HG03457 (cell line): Measurements from ENCODE around the gene BRK1.
"Not testable (repeated sequence)": the region's sequence is repeated elsewhere in the genome, so short reads cannot be mapped to it uniquely, and the experiment has no call there.

Experiments used
- ATAC-seq: cut with Tn5 transposase; IDR thresholded peaks from one replicate; pipeline ENCODE4 v1.9.1; 2021; ENCODE audit warnings: moderate number of reproducible peaks; ENCODE audit not compliant: unreplicated experiment

BRK1 gene

DNA sequence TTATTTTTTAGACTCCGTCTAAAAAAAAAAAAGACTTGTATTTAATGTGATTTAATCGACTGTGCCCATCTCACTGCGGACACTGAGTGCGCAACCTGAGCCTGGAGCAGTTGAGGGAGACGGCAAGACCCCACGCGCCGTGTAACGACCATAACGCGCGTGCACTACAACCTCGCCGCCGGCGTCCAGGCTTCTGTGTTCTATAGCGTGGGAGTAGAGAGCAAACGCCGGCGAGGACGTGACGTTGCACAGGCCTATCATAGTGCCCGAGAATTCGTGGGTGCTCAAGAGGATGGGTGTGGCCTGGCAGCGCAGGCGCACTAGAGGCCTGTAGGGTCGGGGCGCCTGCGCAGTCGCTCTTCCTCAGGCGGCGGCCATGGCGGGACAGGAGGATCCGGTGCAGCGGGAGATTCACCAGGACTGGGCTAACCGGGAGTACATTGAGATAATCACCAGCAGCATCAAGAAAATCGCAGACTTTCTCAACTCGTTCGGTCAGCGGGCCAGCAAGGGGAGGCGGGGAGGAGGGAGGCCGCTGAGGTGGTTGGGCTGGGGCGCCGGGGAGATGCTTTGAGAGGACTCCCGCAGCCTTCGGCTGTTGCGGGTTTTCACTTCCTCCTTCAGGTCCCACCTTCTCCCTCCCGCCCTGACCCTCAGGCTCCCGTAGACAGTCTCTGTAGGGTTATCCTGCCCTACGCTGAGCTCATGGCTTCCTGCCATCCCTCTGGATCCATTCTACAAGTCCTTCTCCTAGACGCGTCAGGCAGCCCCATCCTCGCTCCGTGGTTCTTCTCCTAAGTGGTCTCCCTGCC lies at the start of gene BRK1:
Gene BRK1 (plus strand): TSS at position 350 of the 812 bp plus-strand sequence. CDS start 27 bp downstream, at position 377.
- ATAC-seq = peak; percentile 83

DNA sequence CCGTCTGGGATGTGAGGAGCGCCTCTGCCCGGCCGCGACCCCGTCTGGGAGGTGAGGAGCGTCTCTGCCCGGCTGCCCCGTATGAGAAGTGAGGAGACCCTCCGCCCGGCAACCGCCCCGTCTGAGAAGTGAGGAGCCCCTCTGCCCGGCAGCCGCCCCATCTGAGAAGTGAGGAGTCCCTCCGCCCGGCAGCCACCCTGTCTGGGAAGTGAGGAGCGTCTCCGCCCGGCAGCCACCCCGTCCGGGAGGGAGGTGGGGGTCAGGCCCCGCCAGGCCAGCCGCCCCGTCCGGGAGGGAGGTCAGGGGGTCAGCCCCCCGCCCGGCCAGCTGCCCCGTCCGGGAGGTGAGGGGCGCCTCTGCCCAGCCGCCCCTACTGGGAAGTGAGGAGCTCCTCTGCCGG lies 45.4 kb upstream of the BRK1 start:
- ATAC-seq = not testable (repeated sequence)

- no peak for ATAC-seq
Measured at GRCh38 chr3:10074666-10075065, 40.8 kb upstream of the BRK1 start.

- ATAC-seq = no peak
Measured at GRCh38 chr3:10081871-10082270, 33.6 kb upstream of the BRK1 start.

DNA sequence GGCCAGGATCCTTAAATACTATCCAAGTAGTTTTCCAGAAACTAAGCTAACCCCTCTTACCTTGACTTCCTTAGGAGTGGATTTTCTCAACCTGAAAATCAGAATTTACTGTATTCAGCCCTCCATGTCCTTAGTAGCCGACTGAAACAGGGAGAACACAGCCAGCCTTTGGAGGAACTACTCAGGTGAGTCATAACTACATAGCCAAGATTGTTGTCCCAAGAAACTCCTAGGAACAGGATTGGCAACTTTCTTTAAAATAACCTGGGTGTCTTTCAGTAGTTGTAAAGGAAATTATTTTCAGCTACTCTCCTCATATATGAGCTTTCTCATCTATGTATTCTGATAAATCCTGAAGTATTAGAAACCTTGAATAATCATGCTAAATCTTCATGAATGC lies 29.7 kb upstream of the BRK1 start:
- ATAC-seq = no peak

GRCh38 chr3:10088256-10088655 lies 27.2 kb upstream of the BRK1 start:
- ATAC-seq = no peak

DNA sequence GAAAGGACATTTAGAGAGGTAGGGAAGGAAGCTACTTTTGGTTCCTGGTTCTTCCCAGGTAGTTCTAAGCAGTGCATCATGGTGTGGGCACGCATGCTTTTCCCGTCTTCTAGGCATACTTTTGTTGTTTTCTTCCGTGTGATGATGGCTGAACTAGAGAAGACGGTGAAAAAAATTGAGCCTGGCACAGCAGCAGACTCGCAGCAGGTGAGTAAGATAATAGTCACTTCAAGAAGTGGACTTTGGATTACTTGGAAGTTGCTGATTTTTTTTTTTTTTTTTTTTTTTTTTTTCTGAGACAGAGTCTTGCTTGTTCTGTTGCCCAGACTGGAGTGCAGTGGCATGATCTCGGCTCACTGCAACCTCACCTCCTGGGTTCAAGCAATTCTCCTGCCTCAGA lies 25.3 kb upstream of the BRK1 start:
- no peak for ATAC-seq

DNA sequence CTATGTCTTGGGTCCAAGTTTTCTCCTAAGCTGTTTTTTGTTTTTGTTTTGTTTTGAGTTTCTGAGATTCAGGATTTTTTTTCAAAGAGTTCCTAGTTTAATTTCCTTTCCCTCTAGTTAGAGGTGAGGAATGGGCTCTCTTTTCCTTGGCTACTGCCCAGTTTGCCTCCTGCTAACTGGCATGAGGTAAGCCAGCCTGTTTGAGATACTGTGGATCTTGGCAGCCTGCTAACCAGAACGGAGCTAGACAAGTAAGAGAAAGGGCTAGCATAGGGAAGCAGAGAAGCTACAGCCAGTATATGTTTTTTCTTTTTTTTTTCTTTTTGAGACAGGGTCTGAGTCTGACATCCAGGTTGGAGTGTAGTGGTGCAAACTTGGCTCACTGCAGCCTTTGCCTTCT lies 24.7 kb upstream of the BRK1 start:
- not testable (repeated sequence) for ATAC-seq

DNA sequence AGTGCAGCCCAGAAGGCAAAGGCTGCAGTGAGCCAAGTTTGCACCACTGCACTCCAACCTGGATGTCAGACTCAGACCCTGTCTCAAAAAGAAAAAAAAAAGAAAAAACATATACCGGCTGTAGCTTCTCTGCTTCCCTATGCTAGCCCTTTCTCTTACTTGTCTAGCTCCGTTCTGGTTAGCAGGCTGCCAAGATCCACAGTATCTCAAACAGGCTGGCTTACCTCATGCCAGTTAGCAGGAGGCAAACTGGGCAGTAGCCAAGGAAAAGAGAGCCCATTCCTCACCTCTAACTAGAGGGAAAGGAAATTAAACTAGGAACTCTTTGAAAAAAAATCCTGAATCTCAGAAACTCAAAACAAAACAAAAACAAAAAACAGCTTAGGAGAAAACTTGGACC lies 24.1 kb upstream of the BRK1 start:
- ATAC-seq = not testable (repeated sequence)

- no peak for ATAC-seq
Measured at GRCh38 chr3:10093678-10094077, 21.8 kb upstream of the BRK1 start.

- ATAC-seq = no peak
Measured at GRCh38 chr3:10099041-10099440, 16.4 kb upstream of the BRK1 start.

GRCh38 chr3:10106919-10107318 lies 8.6 kb upstream of the BRK1 start:
- no peak for ATAC-seq

DNA sequence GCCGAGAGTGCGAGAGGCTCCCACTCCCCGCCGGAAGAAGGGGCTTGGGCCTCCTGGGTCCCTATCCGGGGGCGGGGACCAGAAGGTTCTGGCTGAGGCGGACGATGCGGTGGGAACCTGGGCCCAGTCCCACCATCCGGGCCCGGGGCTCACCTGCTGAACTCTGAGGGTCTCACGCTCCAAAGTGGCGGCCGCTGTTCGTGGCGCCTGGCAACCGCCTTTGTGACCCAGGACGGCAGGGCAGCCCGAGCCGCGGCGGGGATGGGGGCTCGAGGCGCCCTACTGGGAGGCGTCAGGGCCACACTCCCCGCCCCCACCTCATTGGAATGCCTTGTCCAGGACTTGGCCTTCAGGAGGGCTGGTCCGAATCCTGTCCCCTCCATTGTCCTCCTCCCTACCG lies 7.4 kb upstream of the BRK1 start, which contains the start of gene FANCD2OS:
Gene FANCD2OS (minus strand): TSS at position 165 of the 400 bp plus-strand sequence. CDS start 3,481 bp downstream, outside the sequence.
- ATAC-seq = no peak

- ATAC-seq = peak; percentile 17
Measured at GRCh38 chr3:10116138-10116460, 624 bp downstream of the BRK1 start.

GRCh38 chr3:10116928-10117327 lies 1.5 kb downstream of the BRK1 start:
- no peak for ATAC-seq

GRCh38 chr3:10119376-10119775 lies 3.9 kb downstream of the BRK1 start:
- no peak for ATAC-seq

GRCh38 chr3:10121064-10121463 lies 5.6 kb downstream of the BRK1 start:
- no peak for ATAC-seq

GRCh38 chr3:10122724-10123123 lies 7.2 kb downstream of the BRK1 start:
- no peak for ATAC-seq

- ATAC-seq = not testable (repeated sequence)
Measured at GRCh38 chr3:10135872-10136271, 20.4 kb downstream of the BRK1 start.

- ATAC-seq = no peak
Measured at GRCh38 chr3:10136426-10137005, 21.0 kb downstream of the BRK1 start.

- ATAC-seq = no peak
Measured at GRCh38 chr3:10137178-10137577, 21.7 kb downstream of the BRK1 start.

DNA sequence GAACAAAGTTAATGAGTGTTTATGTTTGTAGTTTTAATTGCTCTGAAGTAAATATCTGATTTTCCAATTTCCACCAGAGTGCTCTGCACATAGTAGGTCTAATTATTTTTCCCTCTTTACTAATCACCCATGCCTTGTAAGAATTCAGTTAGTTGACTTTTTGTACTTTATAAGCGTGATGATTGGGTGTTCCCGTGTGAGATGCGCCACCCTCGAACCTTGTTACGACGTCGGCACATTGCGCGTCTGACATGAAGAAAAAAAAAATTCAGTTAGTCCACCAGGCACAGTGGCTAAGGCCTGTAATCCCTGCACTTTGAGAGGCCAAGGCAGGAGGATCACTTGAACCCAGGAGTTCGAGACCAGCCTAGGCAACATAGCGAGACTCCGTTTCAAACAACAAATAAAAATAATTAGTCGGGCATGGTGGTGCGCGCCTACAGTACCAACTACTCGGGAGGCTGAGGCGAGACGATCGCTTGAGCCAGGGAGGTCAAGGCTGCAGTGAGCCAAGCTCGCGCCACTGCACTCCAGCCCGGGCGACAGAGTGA lies 25.6 kb downstream of the BRK1 start:
- no peak for ATAC-seq
